Urothelium cell line (cell line): ENCODE measurements around the gene TRDN.
"Not testable (repeated sequence)": the region's sequence is repeated elsewhere in the genome, so short reads cannot be mapped to it uniquely, and the experiment has no call there.

ENCODE experiments used
- DNase-seq: peaks from one replicate; pipeline ENCODE4 v3.0.0; 2011; ENCODE audit warnings: low spot score, mixed read lengths
- FAIRE-seq: peaks from 2 replicates; lab custom pipeline; 2011; peaks lifted over from hg19 to GRCh38; lab: Jason Lieb, UNC

TRDN gene

GRCh38 chr6:123632641-123633040, 4.1 kb downstream of the TRDN start:
- FAIRE-seq = no peak
- no peak for DNase-seq

DNA sequence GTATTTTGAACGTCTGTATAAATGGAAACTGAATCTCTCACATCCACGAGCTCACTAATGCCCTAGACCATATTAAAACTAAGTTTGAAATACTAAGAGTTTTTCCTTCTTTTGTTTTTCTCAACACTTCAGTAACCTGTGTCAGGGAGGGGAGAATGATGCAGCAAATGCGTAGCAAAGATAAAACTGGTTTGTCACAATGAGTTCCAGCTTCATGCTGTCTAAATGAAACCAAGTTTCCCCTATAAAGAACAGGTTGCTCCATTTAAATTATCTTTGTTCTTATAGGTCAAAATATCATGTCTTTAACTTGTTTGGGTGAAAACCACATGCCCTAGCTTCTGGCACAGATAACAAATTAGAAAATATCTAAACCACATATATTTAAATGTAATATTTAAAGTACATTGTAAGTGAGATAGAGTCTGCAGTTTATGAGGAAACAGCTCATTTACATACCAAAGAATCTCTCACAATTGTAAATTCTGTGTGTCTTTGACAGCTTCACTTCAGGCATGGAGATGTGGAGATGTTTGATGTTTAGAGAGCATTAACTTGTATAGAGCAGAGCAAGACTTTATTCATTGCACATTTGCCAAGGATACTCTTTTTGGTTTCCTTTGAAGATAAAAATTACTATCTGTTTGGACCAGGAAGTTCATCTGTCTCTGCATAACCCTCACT, 7.3 kb downstream of the TRDN start:
- DNase-seq (no peak), FAIRE-seq (no peak)

- FAIRE-seq (no peak), DNase-seq (no peak)
Measured at GRCh38 chr6:123625696-123626095, 11.1 kb downstream of the TRDN start.

DNA sequence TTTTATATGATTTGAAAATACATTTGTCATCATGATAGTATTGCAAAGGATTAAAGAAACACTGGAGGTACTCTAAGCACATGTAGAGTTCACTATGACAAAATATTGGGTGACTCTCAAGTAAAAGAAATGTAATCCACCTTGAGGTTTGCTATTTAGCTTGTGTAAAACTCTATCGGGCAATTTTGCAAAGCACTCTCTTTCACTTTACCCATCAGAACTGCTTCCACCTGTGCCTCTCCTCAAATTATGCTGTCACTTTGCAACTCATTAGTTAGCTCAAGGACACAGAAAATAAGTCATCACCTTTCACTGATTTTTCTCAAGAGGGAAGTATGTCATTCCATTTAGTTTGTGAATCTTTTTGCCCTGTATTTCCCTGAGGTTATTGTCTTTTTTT, 14.0 kb downstream of the TRDN start:
- DNase-seq (no peak), FAIRE-seq (no peak)

GRCh38 chr6:123619156-123619555, 17.6 kb downstream of the TRDN start:
- DNase-seq (no peak), FAIRE-seq (no peak)

- DNase-seq (no peak), FAIRE-seq (no peak)
Measured at GRCh38 chr6:123616942-123617341, 19.8 kb downstream of the TRDN start.

DNA sequence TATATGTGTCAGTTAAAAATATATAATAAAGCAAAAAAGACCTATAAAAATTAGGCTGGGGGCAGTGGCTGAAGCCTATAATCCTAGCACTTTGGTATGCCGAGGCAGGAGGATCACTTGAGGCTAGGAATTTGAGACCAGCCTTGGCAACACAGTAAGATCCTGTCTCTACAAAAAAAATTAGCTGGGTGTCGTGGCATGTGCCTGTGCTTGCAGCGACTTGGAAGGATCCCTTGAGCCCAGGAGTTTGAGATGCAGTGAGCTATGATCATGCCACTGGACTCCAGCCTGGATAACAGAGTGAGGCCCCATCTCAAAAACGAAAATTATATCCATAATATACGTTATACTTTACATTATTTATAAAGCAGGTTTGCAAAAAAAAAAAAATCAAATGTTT, 20.7 kb downstream of the TRDN start:
- no peak for DNase-seq
- no peak for FAIRE-seq

GRCh38 chr6:123610779-123611178, 26.0 kb downstream of the TRDN start:
- FAIRE-seq = no peak

DNA sequence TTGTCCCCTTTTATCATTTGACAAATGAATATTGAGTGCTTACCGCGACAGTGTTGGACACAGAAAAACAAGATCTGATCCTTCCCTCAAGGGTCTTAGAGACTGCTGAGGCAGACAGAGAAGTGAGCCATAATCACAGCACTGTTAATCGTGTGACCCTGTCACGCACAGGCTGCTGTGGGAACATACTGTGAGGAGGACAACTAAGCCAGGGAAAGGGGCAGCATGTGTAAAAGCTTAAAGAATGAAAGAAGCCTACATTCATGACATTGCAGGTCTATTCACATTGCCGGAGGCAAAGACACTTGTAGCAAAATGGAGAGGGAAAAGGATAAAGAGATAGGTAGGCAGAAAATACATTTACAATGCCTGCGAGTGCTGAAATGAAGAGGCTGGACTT, 32.7 kb downstream of the TRDN start:
- DNase-seq (no peak), FAIRE-seq (no peak)

More at GRCh38 chr6:123610779-123611178, 26.0 kb downstream of the TRDN start:
- DNase-seq = no peak

DNA sequence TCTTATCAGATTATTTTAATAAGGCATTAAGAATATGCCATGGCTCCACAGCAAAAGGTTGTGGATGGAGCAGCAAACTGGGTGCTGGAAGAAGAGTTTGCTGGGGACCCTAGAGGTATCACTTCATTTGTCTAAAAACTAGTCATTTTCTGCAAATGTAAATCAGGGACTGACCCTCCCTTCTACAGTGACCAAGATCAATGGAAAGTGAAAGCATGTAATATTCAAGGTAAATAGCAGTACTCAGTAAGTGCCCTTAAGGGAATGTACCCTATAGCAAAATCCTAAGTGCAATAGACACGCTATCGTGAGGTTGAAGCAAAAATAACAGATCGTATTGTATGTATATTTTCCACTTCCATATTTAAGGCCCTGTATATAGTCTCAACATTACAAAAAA, 38.7 kb downstream of the TRDN start:
- DNase-seq (no peak), FAIRE-seq (no peak)

DNA sequence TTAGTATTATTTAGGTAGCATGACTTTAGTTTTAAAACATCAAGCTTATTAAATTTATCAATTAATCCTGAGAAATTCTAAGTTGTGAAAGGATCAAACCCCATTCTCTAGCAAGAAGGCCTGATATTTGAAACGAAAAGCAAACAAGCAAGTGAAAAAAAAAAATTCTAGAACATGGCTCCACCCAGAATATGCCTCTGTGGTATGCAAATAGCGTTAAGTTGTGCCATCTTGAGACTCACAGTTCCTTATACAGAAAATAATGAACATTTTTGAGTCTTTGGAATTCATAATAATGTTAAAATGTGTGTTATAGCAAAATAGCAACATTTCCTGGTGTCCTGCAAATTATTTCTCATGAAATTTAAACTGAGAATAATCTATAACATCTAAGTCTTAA, 42.0 kb downstream of the TRDN start:
- DNase-seq (no peak), FAIRE-seq (no peak)

DNA sequence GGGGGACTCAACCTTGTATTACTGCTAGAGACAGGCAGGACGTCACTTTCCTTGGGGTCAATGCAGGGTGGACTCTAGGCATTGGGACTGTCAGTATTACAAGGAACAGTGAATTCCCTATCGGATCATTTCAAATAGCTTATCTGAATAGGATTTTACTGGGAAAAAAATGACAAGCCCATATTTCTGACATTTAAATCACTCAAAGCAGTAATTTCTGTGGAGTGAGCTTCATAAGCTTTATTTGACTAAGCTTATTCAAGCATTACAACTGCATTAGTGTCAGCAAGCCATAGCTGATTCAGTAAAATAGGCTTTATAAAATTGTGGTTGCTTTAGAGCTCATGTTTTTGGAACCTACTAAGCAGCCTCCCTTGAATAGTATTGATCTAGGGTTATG, 44.3 kb downstream of the TRDN start:
- FAIRE-seq (no peak), DNase-seq (no peak)

GRCh38 chr6:123589973-123590372, 46.8 kb downstream of the TRDN start:
- DNase-seq = no peak
- FAIRE-seq = no peak

- no peak for DNase-seq
- FAIRE-seq = no peak
Measured at GRCh38 chr6:123589317-123589716, 47.4 kb downstream of the TRDN start.

GRCh38 chr6:123588546-123588895, 48.2 kb downstream of the TRDN start:
- no peak for FAIRE-seq
- no peak for DNase-seq

DNA sequence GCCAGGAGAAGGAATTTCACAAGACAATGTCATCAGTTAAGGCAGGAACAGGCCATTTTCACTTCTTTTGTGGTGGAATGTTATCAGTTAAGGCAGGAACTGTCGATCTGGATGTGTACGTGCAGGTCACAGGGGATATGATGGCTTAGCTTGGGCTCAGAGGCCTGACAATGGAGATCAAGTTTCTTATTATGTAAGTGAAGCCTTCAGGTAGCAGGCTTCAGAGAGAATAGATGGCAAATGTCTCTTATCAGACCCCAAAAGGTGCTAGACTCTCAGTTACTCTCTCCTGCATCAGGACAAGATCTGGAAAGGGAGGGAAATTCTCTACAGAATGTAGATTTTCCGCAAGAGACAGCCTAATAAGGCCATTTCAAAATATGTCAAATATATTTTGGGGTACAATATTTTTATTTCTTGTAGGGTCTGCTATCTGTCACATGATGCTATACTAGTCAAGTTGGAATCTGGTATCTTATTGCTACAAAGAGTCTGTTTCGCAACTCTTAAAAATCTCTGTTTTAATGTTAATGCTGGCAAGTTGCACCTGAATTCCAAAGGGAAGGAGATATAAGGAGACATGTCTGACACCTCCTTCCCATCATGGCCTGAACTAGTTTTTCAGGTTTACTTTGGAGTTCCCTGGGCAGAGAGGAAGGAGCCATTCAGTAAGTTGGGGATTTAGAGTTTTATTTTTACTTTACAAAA, 48.8 kb downstream of the TRDN start:
- FAIRE-seq = no peak
- no peak for DNase-seq

GRCh38 chr6:123587407-123587806, 49.3 kb downstream of the TRDN start:
- not testable (repeated sequence) for DNase-seq, FAIRE-seq

DNA sequence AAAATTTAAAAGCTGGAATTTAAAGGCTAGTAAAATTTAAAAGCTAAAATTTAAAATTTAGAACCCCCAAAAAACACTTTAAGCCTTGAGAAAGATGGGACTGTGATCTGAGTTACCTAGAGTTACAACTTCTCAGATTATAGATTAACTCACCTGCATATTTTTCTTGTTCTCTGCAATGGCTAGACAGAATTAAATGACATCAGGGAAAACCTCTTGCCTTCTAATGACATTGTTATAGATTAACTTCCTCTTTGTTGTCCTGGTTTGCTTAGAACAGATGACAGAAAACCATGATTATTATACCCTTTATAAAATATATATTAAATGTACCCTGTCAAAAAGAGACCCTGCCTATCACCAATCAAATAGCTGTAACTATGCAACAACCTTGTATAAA, 56.4 kb downstream of the TRDN start:
- no peak for FAIRE-seq
- no peak for DNase-seq

DNA sequence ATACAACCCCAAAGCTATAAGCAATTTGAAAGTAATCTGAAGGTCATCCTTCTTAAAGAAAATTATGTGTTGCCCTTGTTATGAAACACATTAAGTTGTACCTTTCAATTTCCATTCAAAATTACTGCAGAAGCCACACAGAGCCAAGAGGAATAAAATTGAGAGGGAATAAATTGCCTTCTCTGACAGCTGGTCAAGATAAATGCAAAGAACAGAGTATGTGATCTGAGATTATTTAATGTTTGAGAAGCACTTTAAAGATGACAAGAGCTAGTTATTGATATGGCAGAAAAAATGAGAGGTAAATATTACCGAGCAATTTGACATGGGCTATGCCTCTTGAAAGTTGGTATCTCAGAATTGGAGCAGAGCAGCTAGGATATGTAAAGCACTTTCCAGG, 61.6 kb downstream of the TRDN start:
- DNase-seq (no peak), FAIRE-seq (no peak)

- DNase-seq (no peak), FAIRE-seq (no peak)
Measured at GRCh38 chr6:123570813-123571684, 65.7 kb downstream of the TRDN start.

GRCh38 chr6:123569575-123569974, 67.2 kb downstream of the TRDN start:
- no peak for FAIRE-seq
- no peak for DNase-seq

DNA sequence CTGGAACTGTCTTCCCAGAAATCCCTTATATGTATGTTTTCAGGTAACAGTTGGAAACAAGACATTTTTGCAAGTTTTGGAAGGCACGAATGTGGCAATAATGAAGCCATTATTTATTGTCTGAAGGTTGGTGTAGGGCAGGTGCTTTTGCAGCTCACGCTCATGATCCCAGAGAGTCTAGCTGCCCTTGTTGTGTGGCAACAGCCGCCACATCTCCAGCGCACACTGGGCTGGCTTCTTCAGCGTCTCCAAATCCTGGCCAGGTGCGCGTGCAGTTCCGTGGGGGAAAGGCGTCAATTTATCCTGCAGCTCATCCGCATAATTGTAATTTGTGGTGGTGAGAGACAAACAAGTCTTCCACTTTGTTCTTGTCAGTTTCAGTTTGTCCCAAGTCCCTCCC, 71.2 kb downstream of the TRDN start:
- DNase-seq = no peak
- FAIRE-seq = no peak
